ENCODE measurements around the gene MON1B. TPM values are rescaled to one million over a fixed set of nuclear protein-coding genes. Genes with fewer than 3 reads are reported as not detected.
A peak's percentile ranks its signal among the peaks of the same experiment; 100 is the strongest.

The MON1B gene
- total and polyA plus RNA-seq, 2 of the 13 experiments (the other 11 are each of a cell fraction or from before 2014, with no cell fraction given): 13.4 to 15.6 TPM

DNA sequence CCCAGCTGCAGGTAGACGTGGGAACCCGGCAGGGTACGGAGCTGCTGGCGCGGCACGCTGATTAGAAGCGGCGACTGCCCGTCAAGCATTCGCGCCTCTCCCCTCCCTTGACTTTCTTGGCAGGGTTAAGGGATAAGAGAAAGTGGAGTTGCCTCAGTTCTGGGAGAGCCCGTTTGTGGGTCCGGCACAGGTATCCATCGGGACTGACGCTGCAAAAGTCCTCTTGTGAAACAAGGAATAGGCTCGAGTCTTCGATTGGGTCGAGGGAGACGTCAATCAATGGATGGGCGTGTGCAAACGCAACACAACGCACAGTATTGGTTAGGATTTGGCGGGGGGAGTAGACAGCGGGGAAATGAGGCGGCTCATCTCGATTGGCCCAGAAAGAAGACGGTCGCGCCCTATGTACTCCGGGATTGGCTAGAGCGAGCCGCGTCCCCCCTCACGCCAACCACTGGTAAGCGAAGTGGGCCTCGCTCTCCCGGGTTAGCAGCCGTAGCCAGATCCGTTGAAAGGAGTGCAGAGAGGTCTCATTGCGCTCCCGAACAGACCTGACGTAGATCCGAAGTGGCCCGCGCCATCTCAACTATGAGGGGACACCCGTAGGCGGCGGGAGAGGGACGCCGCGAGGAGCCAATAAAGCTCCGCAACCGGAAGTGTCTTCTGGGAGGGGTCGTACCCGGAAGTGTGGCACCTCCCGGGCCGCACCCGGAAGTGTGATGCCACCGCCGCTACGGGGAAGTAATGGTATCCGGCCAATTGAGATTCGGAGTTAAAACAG, at the start of gene MON1B (continued):
- TF ChIP-seq ZNF407 (CRISPR knock-in tag; IDR thresholded peaks at IDR 0.05; ENCODE audit: not compliant biosample characterization): peak; percentile 18
- TF ChIP-seq, protein P1, sequence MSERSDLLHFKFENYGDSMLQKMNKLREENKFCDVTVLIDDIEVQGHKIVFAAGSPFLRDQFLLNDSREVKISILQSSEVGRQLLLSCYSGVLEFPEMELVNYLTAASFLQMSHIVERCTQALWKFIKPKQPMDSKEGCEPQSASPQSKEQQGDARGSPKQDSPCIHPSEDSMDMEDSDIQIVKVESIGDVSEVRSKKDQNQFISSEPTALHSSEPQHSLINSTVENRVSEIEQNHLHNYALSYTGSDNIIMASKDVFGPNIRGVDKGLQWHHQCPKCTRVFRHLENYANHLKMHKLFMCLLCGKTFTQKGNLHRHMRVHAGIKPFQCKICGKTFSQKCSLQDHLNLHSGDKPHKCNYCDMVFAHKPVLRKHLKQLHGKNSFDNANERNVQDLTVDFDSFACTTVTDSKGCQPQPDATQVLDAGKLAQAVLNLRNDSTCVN (CRISPR knock-in tag; IDR thresholded peaks at IDR 0.05; ENCODE audit: borderline replicate concordance): peak; percentile 28; the same call in 1 of the 2 replicates
- TF ChIP-seq, protein P2, sequence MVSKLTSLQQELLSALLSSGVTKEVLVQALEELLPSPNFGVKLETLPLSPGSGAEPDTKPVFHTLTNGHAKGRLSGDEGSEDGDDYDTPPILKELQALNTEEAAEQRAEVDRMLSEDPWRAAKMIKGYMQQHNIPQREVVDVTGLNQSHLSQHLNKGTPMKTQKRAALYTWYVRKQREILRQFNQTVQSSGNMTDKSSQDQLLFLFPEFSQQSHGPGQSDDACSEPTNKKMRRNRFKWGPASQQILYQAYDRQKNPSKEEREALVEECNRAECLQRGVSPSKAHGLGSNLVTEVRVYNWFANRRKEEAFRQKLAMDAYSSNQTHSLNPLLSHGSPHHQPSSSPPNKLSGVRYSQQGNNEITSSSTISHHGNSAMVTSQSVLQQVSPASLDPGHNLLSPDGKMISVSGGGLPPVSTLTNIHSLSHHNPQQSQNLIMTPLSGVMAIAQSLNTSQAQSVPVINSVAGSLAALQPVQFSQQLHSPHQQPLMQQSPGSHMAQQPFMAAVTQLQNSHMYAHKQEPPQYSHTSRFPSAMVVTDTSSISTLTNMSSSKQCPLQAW (CRISPR knock-in tag; IDR thresholded peaks at IDR 0.05): peak; percentile 73
- no peak for TF ChIP-seq PHB2 (IDR thresholded peaks at IDR 0.05; ENCODE audit: partially characterized antibody)
- TF ChIP-seq LCORL (IDR thresholded peaks at IDR 0.05): no peak
- TF ChIP-seq LCORL (CRISPR knock-in tag; IDR thresholded peaks at IDR 0.05): peak; percentile 34; the same call in 1 of the 2 replicates
- peak; percentile 87 for TF ChIP-seq ZNF777 (CRISPR knock-in tag; IDR thresholded peaks at IDR 0.05)
- TF ChIP-seq, protein P3, sequence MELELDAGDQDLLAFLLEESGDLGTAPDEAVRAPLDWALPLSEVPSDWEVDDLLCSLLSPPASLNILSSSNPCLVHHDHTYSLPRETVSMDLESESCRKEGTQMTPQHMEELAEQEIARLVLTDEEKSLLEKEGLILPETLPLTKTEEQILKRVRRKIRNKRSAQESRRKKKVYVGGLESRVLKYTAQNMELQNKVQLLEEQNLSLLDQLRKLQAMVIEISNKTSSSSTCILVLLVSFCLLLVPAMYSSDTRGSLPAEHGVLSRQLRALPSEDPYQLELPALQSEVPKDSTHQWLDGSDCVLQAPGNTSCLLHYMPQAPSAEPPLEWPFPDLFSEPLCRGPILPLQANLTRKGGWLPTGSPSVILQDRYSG (CRISPR knock-in tag; IDR thresholded peaks at IDR 0.05): peak; percentile 83; the same call in 1 of the 2 replicates
- TF ChIP-seq KDM5A (IDR thresholded peaks at IDR 0.05; ENCODE audit: borderline replicate concordance, low read length): peak; percentile 82; the same call in 1 of the 2 replicates
- TF ChIP-seq PTBP1 (IDR thresholded peaks at IDR 0.05; ENCODE audit: low read depth, low read length, poor library complexity, severe bottlenecking): no peak
- peak; percentile 24; the same call in 1 of the 2 replicates for TF ChIP-seq ERF (CRISPR knock-in tag; IDR thresholded peaks at IDR 0.05)
- TF ChIP-seq, protein P4, sequence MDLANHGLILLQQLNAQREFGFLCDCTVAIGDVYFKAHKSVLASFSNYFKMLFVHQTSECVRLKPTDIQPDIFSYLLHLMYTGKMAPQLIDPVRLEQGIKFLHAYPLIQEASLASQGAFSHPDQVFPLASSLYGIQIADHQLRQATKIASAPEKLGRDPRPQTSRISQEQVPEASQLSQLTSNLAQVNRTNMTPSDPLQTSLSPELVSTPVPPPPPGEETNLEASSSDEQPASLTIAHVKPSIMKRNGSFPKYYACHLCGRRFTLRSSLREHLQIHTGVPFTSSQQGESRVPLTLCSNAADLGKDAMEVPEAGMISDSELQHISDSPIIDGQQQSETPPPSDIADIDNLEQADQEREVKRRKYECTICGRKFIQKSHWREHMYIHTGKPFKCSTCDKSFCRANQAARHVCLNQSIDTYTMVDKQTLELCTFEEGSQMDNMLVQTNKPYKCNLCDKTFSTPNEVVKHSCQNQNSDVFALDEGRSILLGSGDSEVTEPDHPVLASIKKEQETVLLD (CRISPR knock-in tag; IDR thresholded peaks at IDR 0.05; ENCODE audit: low read depth): peak; percentile 61; the same call in 1 of the 2 replicates
- TF ChIP-seq ZSCAN22 (CRISPR knock-in tag; IDR thresholded peaks at IDR 0.05): no peak
